Rectal smooth muscle tissue (tissue), 1 donor: ENCODE results near the gene C6orf89.
"Not testable (repeated sequence)": the region's sequence is repeated elsewhere in the genome, so short reads cannot be mapped to it uniquely, and the experiment has no call there.

Experiments
- H3K27ac ChIP-seq: one replicate; pipeline ENCODE4 v1.7.0; 2013; ENCODE audit warnings: low read depth, low read length, inconsistent platforms
- H3K27me3 ChIP-seq: one replicate; pipeline ENCODE4 v1.7.0; 2013; ENCODE audit warnings: low read length; ENCODE audit not compliant: control insufficient read depth, insufficient read depth
- H3K36me3 ChIP-seq: one replicate; pipeline ENCODE4 v1.7.0; 2013; ENCODE audit warnings: low read length; ENCODE audit not compliant: control insufficient read depth, insufficient read depth
- H3K4me1 ChIP-seq: one replicate; pipeline ENCODE4 v1.7.0; 2013; ENCODE audit warnings: low read length; ENCODE audit not compliant: control insufficient read depth, insufficient read depth
- H3K4me3 ChIP-seq: one replicate; pipeline ENCODE4 v1.7.0; 2013; ENCODE audit warnings: low read length
- H3K9ac ChIP-seq: one replicate; pipeline ENCODE4 v1.7.0; 2013; ENCODE audit warnings: low read length

Gene C6orf89

GRCh38 chr6:36934901-36935300 lies 49.1 kb downstream of the C6orf89 start:
- no peak overlapping the region for H3K9ac ChIP-seq
- no peaks in the 10 kb centered on the region for H3K27me3 ChIP-seq
- H3K4me1 ChIP-seq = no peaks in the 10 kb centered on the region
- H3K27ac ChIP-seq = no peak overlapping the region
- no peak overlapping the region for H3K4me3 ChIP-seq
- no peaks in the 10 kb centered on the region for H3K36me3 ChIP-seq

- no peak overlapping the region for H3K9ac ChIP-seq
- no peaks in the 10 kb centered on the region for H3K36me3 ChIP-seq
Measured at GRCh38 chr6:36936824-36937223, 51.1 kb downstream of the C6orf89 start.

GRCh38 chr6:36937896-36938295 lies 52.1 kb downstream of the C6orf89 start:
- Histone ChIP-seq H3K36me3 (no peaks in the 10 kb centered on the region), H3K9ac (no peak overlapping the region), H3K27me3 (no peaks in the 10 kb centered on the region), H3K27ac (no peak overlapping the region), H3K4me3 (no peak overlapping the region), H3K4me1 (no peaks in the 10 kb centered on the region)

More at GRCh38 chr6:36936824-36937223, 51.1 kb downstream of the C6orf89 start:
- no peaks in the 10 kb centered on the region for H3K27me3 ChIP-seq
- H3K4me3 ChIP-seq = no peak overlapping the region
- H3K27ac ChIP-seq = no peak overlapping the region
- no peaks in the 10 kb centered on the region for H3K4me1 ChIP-seq

GRCh38 chr6:36938536-36938935 lies 52.8 kb downstream of the C6orf89 start:
- H3K4me3 ChIP-seq = no peak overlapping the region
- no peaks in the 10 kb centered on the region for H3K27me3 ChIP-seq
- H3K27ac ChIP-seq = no peak overlapping the region
- no peak overlapping the region for H3K9ac ChIP-seq
- H3K4me1 ChIP-seq = no peaks in the 10 kb centered on the region
- H3K36me3 ChIP-seq = no peaks in the 10 kb centered on the region

- H3K4me1 ChIP-seq, H3K36me3 ChIP-seq, H3K9ac ChIP-seq, H3K27me3 ChIP-seq, H3K27ac ChIP-seq, H3K4me3 ChIP-seq: not testable (repeated sequence)
Measured at GRCh38 chr6:36939005-36939404, 53.3 kb downstream of the C6orf89 start.

GRCh38 chr6:36940027-36940426 lies 54.3 kb downstream of the C6orf89 start:
- H3K27me3 ChIP-seq = no peaks in the 10 kb centered on the region
- H3K36me3 ChIP-seq = no peaks in the 10 kb centered on the region
- H3K4me1 ChIP-seq = no peaks in the 10 kb centered on the region
- H3K9ac ChIP-seq = no peak overlapping the region
- H3K27ac ChIP-seq = no peak overlapping the region
- no peak overlapping the region for H3K4me3 ChIP-seq

- not testable (repeated sequence) for H3K36me3 ChIP-seq, H3K4me3 ChIP-seq, H3K4me1 ChIP-seq, H3K27me3 ChIP-seq, H3K27ac ChIP-seq, H3K9ac ChIP-seq
Measured at GRCh38 chr6:36941561-36941960, 55.8 kb downstream of the C6orf89 start.

- not testable (repeated sequence) for H3K27me3 ChIP-seq, H3K36me3 ChIP-seq, H3K9ac ChIP-seq
Measured at GRCh38 chr6:36942329-36942728, 56.6 kb downstream of the C6orf89 start.

GRCh38 chr6:36944650-36945049 lies 58.9 kb downstream of the C6orf89 start:
- no peaks in the 10 kb centered on the region for H3K4me1 ChIP-seq
- H3K27ac ChIP-seq = no peak overlapping the region

More at GRCh38 chr6:36942329-36942728, 56.6 kb downstream of the C6orf89 start:
- H3K4me3 ChIP-seq, H3K4me1 ChIP-seq, H3K27ac ChIP-seq: not testable (repeated sequence)

GRCh38 chr6:36945301-36945700 lies 59.5 kb downstream of the C6orf89 start:
- Histone ChIP-seq H3K4me3 (no peak overlapping the region), H3K9ac (no peak overlapping the region), H3K27me3 (no peaks in the 10 kb centered on the region), H3K4me1 (no peaks in the 10 kb centered on the region), H3K27ac (no peak overlapping the region), H3K36me3 (no peaks in the 10 kb centered on the region)

More at GRCh38 chr6:36944650-36945049, 58.9 kb downstream of the C6orf89 start:
- no peaks in the 10 kb centered on the region for H3K27me3 ChIP-seq
- H3K4me3 ChIP-seq = no peak overlapping the region
- H3K9ac ChIP-seq = no peak overlapping the region
- no peaks in the 10 kb centered on the region for H3K36me3 ChIP-seq

- Histone ChIP-seq H3K36me3 (no peaks in the 10 kb centered on the region), H3K4me3 (no peak overlapping the region), H3K27me3 (no peaks in the 10 kb centered on the region), H3K27ac (no peak overlapping the region), H3K4me1 (no peaks in the 10 kb centered on the region), H3K9ac (no peak overlapping the region)
Measured at GRCh38 chr6:36946526-36946925, 60.8 kb downstream of the C6orf89 start.

- Histone ChIP-seq H3K9ac (no peak overlapping the region), H3K4me3 (no peak overlapping the region), H3K4me1 (no peaks in the 10 kb centered on the region), H3K27me3 (no peaks in the 10 kb centered on the region), H3K27ac (no peak overlapping the region), H3K36me3 (no peaks in the 10 kb centered on the region)
Measured at GRCh38 chr6:36947570-36948351, 62.0 kb downstream of the C6orf89 start.

- not testable (repeated sequence) for H3K27ac ChIP-seq, H3K36me3 ChIP-seq
Measured at GRCh38 chr6:36949076-36949475, 63.3 kb downstream of the C6orf89 start.

More at GRCh38 chr6:36949076-36949475, 63.3 kb downstream of the C6orf89 start:
- not testable (repeated sequence) for H3K27me3 ChIP-seq, H3K4me3 ChIP-seq, H3K9ac ChIP-seq, H3K4me1 ChIP-seq
